H9 (cell line): ENCODE results near the gene PPARA. TPM values are rescaled to one million over a fixed set of nuclear protein-coding genes. Genes with fewer than 3 reads are reported as not detected.

ENCODE experiments used
- DNase-seq: peaks from one replicate; pipeline ENCODE4 v3.0.0-alpha.2; 2017
- H2AFZ ChIP-seq: one replicate; pipeline ENCODE4 v1.6.1; 2013; ENCODE audit warnings: mild to moderate bottlenecking, low read length, control low read depth, moderate library complexity
- H2AK5ac ChIP-seq: 2 replicates; pipeline ENCODE4 v1.6.1; 2013; ENCODE audit warnings: low read length, control low read depth, mixed read lengths; ENCODE audit not compliant: insufficient read length
- H2BK120ac ChIP-seq: one replicate; pipeline ENCODE4 v1.6.1; 2013; ENCODE audit warnings: low read depth, mild to moderate bottlenecking, low read length, control low read depth, inconsistent platforms; ENCODE audit not compliant: poor library complexity, severe bottlenecking
- H2BK12ac ChIP-seq: 2 replicates; pipeline ENCODE4 v1.6.1; 2013; ENCODE audit warnings: low read length, control low read depth, mixed read lengths, low read depth; ENCODE audit not compliant: insufficient read length
- H2BK15ac ChIP-seq: 2 replicates; pipeline ENCODE4 v1.6.1; 2013; ENCODE audit warnings: low read depth, low read length, control low read depth
- H2BK20ac ChIP-seq: one replicate; pipeline ENCODE4 v1.6.1; 2013; ENCODE audit warnings: low read depth, mild to moderate bottlenecking, low read length, control low read depth, inconsistent platforms; ENCODE audit not compliant: poor library complexity, severe bottlenecking
- H2BK5ac ChIP-seq: 2 replicates; pipeline ENCODE4 v1.6.1; 2013; ENCODE audit warnings: low read length, control low read depth, mixed read lengths; ENCODE audit not compliant: insufficient read length
- H3K14ac ChIP-seq: 2 replicates; pipeline ENCODE4 v1.6.1; 2013; ENCODE audit warnings: low read length, control low read depth; ENCODE audit not compliant: insufficient read depth
- H3K18ac ChIP-seq: 2 replicates; pipeline ENCODE4 v1.6.1; 2013; ENCODE audit warnings: low read depth, mild to moderate bottlenecking, mixed read lengths, low read length, control low read depth; ENCODE audit not compliant: insufficient read length
- H3K23ac ChIP-seq: 2 replicates; pipeline ENCODE4 v1.6.1; 2013; ENCODE audit warnings: low read length, control low read depth, mixed read lengths, low read depth; ENCODE audit not compliant: insufficient read length
- H3K23me2 ChIP-seq: 2 replicates; pipeline ENCODE4 v1.6.1; 2013; ENCODE audit warnings: low read depth, mild to moderate bottlenecking, mixed read lengths, low read length, control low read depth; ENCODE audit not compliant: insufficient read length, poor library complexity, severe bottlenecking
- H3K27ac ChIP-seq: 2 replicates; pipeline ENCODE4 v1.5.1; 2013; ENCODE audit warnings: low read length, control low read depth, mixed read lengths, low read depth; ENCODE audit not compliant: insufficient read length
- H3K27me3 ChIP-seq: 2 replicates; pipeline ENCODE4 v1.6.1; 2013; ENCODE audit warnings: low read length, control low read depth, inconsistent platforms; ENCODE audit not compliant: insufficient read depth
- H3K4ac ChIP-seq: 2 replicates; pipeline ENCODE4 v1.6.1; 2013; ENCODE audit warnings: low read depth, mild to moderate bottlenecking, control low read depth, inconsistent platforms, low read length, moderate library complexity
- H3K4me1 ChIP-seq: 2 replicates; pipeline ENCODE4 v1.6.1; 2013; ENCODE audit warnings: low read length, control low read depth, inconsistent platforms; ENCODE audit not compliant: insufficient read depth
- H3K4me2 ChIP-seq: 2 replicates; pipeline ENCODE4 v1.6.1; 2013; ENCODE audit warnings: low read length, control low read depth, mixed read lengths; ENCODE audit not compliant: insufficient read length, insufficient read depth
- H3K56ac ChIP-seq: 2 replicates; pipeline ENCODE4 v1.6.1; 2013; ENCODE audit warnings: low read depth, mild to moderate bottlenecking, mixed read lengths, low read length, control low read depth; ENCODE audit not compliant: insufficient read length
- H3K79me1 ChIP-seq: 2 replicates; pipeline ENCODE4 v1.6.1; 2013; ENCODE audit warnings: low read depth, mild to moderate bottlenecking, moderate library complexity, low read length, control low read depth, inconsistent platforms; ENCODE audit not compliant: insufficient read depth, poor library complexity, severe bottlenecking
- H3K79me2 ChIP-seq: 2 replicates; pipeline ENCODE4 v1.6.1; 2013; ENCODE audit warnings: low read length, control low read depth, inconsistent platforms; ENCODE audit not compliant: insufficient read depth
- H3K9ac ChIP-seq: 2 replicates; pipeline ENCODE4 v1.6.1; 2013; ENCODE audit warnings: low read length, control low read depth, mixed read lengths; ENCODE audit not compliant: insufficient read length; ENCODE audit errors: extremely low read depth
- H3K9me3 ChIP-seq: one replicate; pipeline ENCODE4 v1.6.1; 2013; ENCODE audit warnings: low read depth, low read length, inconsistent platforms; ENCODE audit not compliant: control insufficient read depth
- H3T11ph ChIP-seq: one replicate; pipeline ENCODE4 v1.6.1; 2013; ENCODE audit warnings: mild to moderate bottlenecking, low read length, control low read depth, inconsistent platforms
- H4K20me1 ChIP-seq: one replicate; pipeline ENCODE4 v1.6.1; 2013; ENCODE audit not compliant: control insufficient read depth, insufficient read length, insufficient read depth
- H4K5ac ChIP-seq: 2 replicates; pipeline ENCODE4 v1.6.1; 2013; ENCODE audit warnings: low read depth, mild to moderate bottlenecking, mixed read lengths, low read length, control low read depth; ENCODE audit not compliant: insufficient read length
- H4K8ac ChIP-seq: replicated peaks from 2 replicates; pipeline ENCODE4 v1.6.1; 2013; ENCODE audit warnings: low read length, control low read depth, mixed read lengths, low read depth; ENCODE audit not compliant: insufficient read length
- H4K91ac ChIP-seq: 2 replicates; pipeline ENCODE4 v1.6.1; 2013; ENCODE audit warnings: low read depth, mild to moderate bottlenecking, moderate library complexity, mixed read lengths, low read length, control low read depth; ENCODE audit not compliant: insufficient read length
- H3K27ac Mint-ChIP-seq, 3 experiments: 2 replicates in 2 of 3; 3 replicates in 1 of 3; pipeline ENCODE4 v1.8.0; 2020 to 2021; ENCODE audit warnings: mixed read lengths in 3 of 3, mild to moderate bottlenecking in 1 of 3, moderate library complexity in 1 of 3
- H3K27me3 Mint-ChIP-seq: 2 replicates; pipeline ENCODE4 v1.8.0; 2021; ENCODE audit warnings: low read depth, mild to moderate bottlenecking, moderate library complexity, mixed read lengths
- H3K36me3 Mint-ChIP-seq, 3 experiments: 2 replicates in 2 of 3; 3 replicates in 1 of 3; pipeline ENCODE4 v1.8.0; 2020 to 2021; ENCODE audit warnings: low read depth in 3 of 3, mixed read lengths in 3 of 3; ENCODE audit not compliant: insufficient read depth in 1 of 3
- H3K4me1 Mint-ChIP-seq, 2 experiments: 2 replicates each; pipeline ENCODE4 v1.8.0; 2020; ENCODE audit warnings: mixed read lengths in 2 of 2
- H3K4me3 Mint-ChIP-seq, 2 experiments: 2 replicates in 1 of 2; 3 replicates in 1 of 2; pipeline ENCODE4 v1.8.0; 2020 to 2021; ENCODE audit warnings: mild to moderate bottlenecking in 2 of 2, mixed read lengths in 2 of 2, moderate library complexity in 1 of 2
- H3K9me3 Mint-ChIP-seq, 2 experiments: 2 replicates in 1 of 2; 3 replicates in 1 of 2; pipeline ENCODE4 v1.8.0; 2020; ENCODE audit warnings: mild to moderate bottlenecking in 2 of 2, mixed read lengths in 2 of 2, moderate library complexity in 1 of 2
- WGBS: extraction: QIAGEN DNeasy Blood & Tissue Kit; methylation state at CpG from one replicate; pipeline ENCODE4 v1.1.7; 2013; ENCODE audit warnings: missing lambda C conversion rate, low lambda C conversion rate, mixed read lengths; ENCODE audit not compliant: insufficient read length; ENCODE audit errors: extremely low coverage; 5-methylcytosine and 5-hydroxymethylcytosine counted together
- total RNA-seq: library from RNA; stranded (reverse); gene quantifications from 2 replicates; pipeline ENCODE4 v1.2.1, GENCODE V29; 2021
- TF ChIP-seq, protein P1 (sequence below): fragments of 200-600 bp; sonication (generic); conservative IDR thresholded peaks from 3 replicates; pipeline ENCODE4 v1.8.0; 2021; ENCODE audit warnings: antibody characterized with exemption, mild to moderate bottlenecking

PPARA gene
- total RNA-seq, 1 experiment from 2014 or later = 7.3 TPM

DNA sequence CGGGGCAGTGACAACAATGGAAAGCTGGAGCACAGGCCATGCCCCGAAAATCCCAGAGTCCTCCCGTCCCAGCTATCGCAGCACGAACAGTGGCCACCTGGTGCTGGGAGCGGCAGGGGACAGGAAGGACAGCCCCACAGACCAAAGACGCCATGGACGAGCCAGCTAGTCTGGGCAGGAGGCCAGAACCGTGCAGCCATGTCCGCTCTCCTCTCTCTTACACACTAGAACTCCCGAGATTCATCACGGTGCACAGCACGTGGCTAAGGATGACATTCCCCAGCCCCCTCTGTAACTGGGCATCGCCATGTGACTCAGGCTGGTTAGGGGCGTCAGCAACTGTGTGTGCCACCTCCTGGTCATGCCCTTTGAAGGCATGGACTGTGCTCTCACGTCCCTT is 95.2 kb downstream of the PPARA start:
- no peaks in the 10 kb centered on the region for H4K20me1 ChIP-seq
- Mint-ChIP-seq H3K27me3 (no peaks in the 10 kb centered on the region; the same call in 1 of the 2 replicates), H3K36me3 (peaks cover 1 to 8% (median 8%) of the 10 kb centered on the region in 3 experiments; a peak in 4 of 7 replicates), H3K4me3 (no peak overlapping the region), H3K9me3 (no peaks in the 10 kb centered on the region), H3K27ac (peak overlapping the region in 1 of 3 experiments; percentile 61; a peak in 1 of 7 replicates), H3K4me1 (peaks cover 0 to 4% of the 10 kb centered on the region in 2 experiments; a peak in 1 of 4 replicates)
- H2BK15ac ChIP-seq = no peak overlapping the region
- H4K8ac ChIP-seq = no peak overlapping the region
- H2BK120ac ChIP-seq = no peak overlapping the region
- no peak for DNase-seq
- H4K5ac ChIP-seq = no peak overlapping the region
- no peak overlapping the region for H3T11ph ChIP-seq
- no peaks in the 10 kb centered on the region for H3K79me1 ChIP-seq
- no peak overlapping the region for H3K27ac ChIP-seq
- H3K18ac ChIP-seq = no peak overlapping the region
- H3K79me2 ChIP-seq = no peaks in the 10 kb centered on the region
- no peak overlapping the region for H2BK20ac ChIP-seq
- H2AK5ac ChIP-seq = no peak overlapping the region
- H2BK12ac ChIP-seq = no peak overlapping the region
- no peak overlapping the region for H3K9ac ChIP-seq
- no peaks in the 10 kb centered on the region for H3K9me3 ChIP-seq
- H2BK5ac ChIP-seq = no peak overlapping the region
- no peak overlapping the region for H3K4me2 ChIP-seq
- H3K23ac ChIP-seq = no peak overlapping the region
- no peak overlapping the region for H2AFZ ChIP-seq
- H4K91ac ChIP-seq = no peak overlapping the region
- H3K14ac ChIP-seq = no peak overlapping the region
- H3K23me2 ChIP-seq = peaks cover 3% of the 10 kb centered on the region
- no peak overlapping the region for H3K4ac ChIP-seq
- H3K56ac ChIP-seq = no peak overlapping the region
- H3K4me1 ChIP-seq = no peaks in the 10 kb centered on the region
- WGBS = no CpG with 5 or more reads among the region's 16 CpGs
- H3K27me3 ChIP-seq = no peaks in the 10 kb centered on the region
- TF ChIP-seq, protein P1, sequence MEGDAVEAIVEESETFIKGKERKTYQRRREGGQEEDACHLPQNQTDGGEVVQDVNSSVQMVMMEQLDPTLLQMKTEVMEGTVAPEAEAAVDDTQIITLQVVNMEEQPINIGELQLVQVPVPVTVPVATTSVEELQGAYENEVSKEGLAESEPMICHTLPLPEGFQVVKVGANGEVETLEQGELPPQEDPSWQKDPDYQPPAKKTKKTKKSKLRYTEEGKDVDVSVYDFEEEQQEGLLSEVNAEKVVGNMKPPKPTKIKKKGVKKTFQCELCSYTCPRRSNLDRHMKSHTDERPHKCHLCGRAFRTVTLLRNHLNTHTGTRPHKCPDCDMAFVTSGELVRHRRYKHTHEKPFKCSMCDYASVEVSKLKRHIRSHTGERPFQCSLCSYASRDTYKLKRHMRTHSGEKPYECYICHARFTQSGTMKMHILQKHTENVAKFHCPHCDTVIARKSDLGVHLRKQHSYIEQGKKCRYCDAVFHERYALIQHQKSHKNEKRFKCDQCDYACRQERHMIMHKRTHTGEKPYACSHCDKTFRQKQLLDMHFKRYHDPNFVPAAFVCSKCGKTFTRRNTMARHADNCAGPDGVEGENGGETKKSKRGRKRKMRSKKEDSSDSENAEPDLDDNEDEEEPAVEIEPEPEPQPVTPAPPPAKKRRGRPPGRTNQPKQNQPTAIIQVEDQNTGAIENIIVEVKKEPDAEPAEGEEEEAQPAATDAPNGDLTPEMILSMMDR = no peak
